Right atrium auricular region (tissue), 2 donors: ENCODE results near the gene KCTD18. TPM values are rescaled to one million over a fixed set of nuclear protein-coding genes. Genes with fewer than 3 reads are reported as not detected.

Experiments
- DNase-seq: peaks from one replicate; pipeline ENCODE4 v3.0.0-alpha.2; 2019; ENCODE audit warnings: low spot score
- H3K27ac ChIP-seq, 2 donors: fragments of 200-600 bp; sonication (generic); 1 replicate in 1 of 2; 2 replicates in 1 of 2; pipeline ENCODE4 v1.5.1; 2016 to 2019
- H3K27me3 ChIP-seq, 2 donors: fragments of 200-600 bp; sonication (generic); one replicate each; pipeline versions ENCODE4 v1.5.1 to v1.6.0; 2017 to 2019
- H3K36me3 ChIP-seq: fragments of 200-600 bp; sonication (generic); one replicate; pipeline ENCODE4 v1.5.1; 2016
- H3K4me1 ChIP-seq, 2 donors: fragments of 200-600 bp; sonication (generic); one replicate each; pipeline versions ENCODE4 v1.5.1 to v1.6.0; 2017 to 2019
- H3K4me3 ChIP-seq, 2 donors: fragments of 200-600 bp; sonication (generic); 1 replicate in 1 of 2; 2 replicates in 1 of 2; pipeline ENCODE4 v1.5.1; 2017 to 2019; ENCODE audit warnings: mild to moderate bottlenecking in 1 of 2, moderate library complexity in 1 of 2
- H3K9me3 ChIP-seq, 2 donors: fragments of 200-600 bp; sonication (generic); one replicate each; pipeline ENCODE4 v1.5.1; 2019
- CTCF ChIP-seq, 2 donors: fragments of 200-600 bp; sonication (generic); IDR thresholded peaks; one replicate each; pipeline ENCODE4 v1.5.1; 2019; ENCODE audit warnings: antibody characterized with exemption in 2 of 2
- total RNA-seq, 2 donors: library from RNA; depleted of rRNA; stranded (reverse); fragments of >200 nt; gene quantifications; one replicate each; pipeline ENCODE4 v1.1.0, GENCODE V29; 2016

The KCTD18 gene
- total RNA-seq, 2 donors from 2014 or later: 11.9 to 16.4 TPM

- peaks cover 0 to 8% of the 10 kb centered on the region in 2 donors for H3K4me1 ChIP-seq
- no peak overlapping the region for H3K4me3 ChIP-seq
- no peak for DNase-seq
- H3K27ac ChIP-seq: no peak overlapping the region
- TF ChIP-seq CTCF (IDR thresholded peaks at IDR 0.05): no peak
- no peaks in the 10 kb centered on the region for H3K27me3 ChIP-seq
- no peaks in the 10 kb centered on the region for H3K36me3 ChIP-seq
- H3K9me3 ChIP-seq: no peaks in the 10 kb centered on the region
These were observed 18.4 kb upstream of the KCTD18 start for GRCh38 chr2:200528228-200528627.

GRCh38 chr2:200525882-200526651, 16.2 kb upstream of the KCTD18 start, which contains the start of gene SGO2:
Gene SGO2 (plus strand): TSS chr2:200526207. CDS start chr2:200532976, 6,769 bp downstream.
- H3K27ac ChIP-seq: peak within 1 kb of the TSS; percentile 47 to 53
- no peaks in the 10 kb centered on the region for H3K27me3 ChIP-seq
- H3K4me3 ChIP-seq: peak within 1 kb of the TSS; percentile 74 to 79
- peaks cover 0 to 8% of the 10 kb centered on the region in 2 donors for H3K4me1 ChIP-seq
- peak in 1 of 2 donors; percentile 29 for TF ChIP-seq CTCF (IDR thresholded peaks at IDR 0.05)
- H3K9me3 ChIP-seq: no peaks in the 10 kb centered on the region
- peak; percentile 94 for DNase-seq
- H3K36me3 ChIP-seq: no peaks in the 10 kb centered on the region

- Histone ChIP-seq H3K27me3 (no peaks in the 10 kb centered on the region), H3K9me3 (no peaks in the 10 kb centered on the region), H3K36me3 (no peaks in the 10 kb centered on the region), H3K4me1 (peaks cover 0 to 8% of the 10 kb centered on the region in 2 donors), H3K4me3 (peak overlapping the region; percentile 74 to 79), H3K27ac (peak overlapping the region; percentile 47 to 53)
- no peak for TF ChIP-seq CTCF (IDR thresholded peaks at IDR 0.05)
- no peak for DNase-seq
These were observed 15.6 kb upstream of the KCTD18 start for GRCh38 chr2:200525551-200525881.

- Histone ChIP-seq H3K36me3 (no peaks in the 10 kb centered on the region), H3K4me1 (peaks cover 0 to 8% of the 10 kb centered on the region in 2 donors), H3K27ac (no peak overlapping the region), H3K27me3 (no peaks in the 10 kb centered on the region), H3K4me3 (no peak overlapping the region), H3K9me3 (no peaks in the 10 kb centered on the region)
- no peak for TF ChIP-seq CTCF (IDR thresholded peaks at IDR 0.05)
- DNase-seq: no peak
These were observed 15.2 kb upstream of the KCTD18 start for GRCh38 chr2:200525066-200525465.

- H3K27me3 ChIP-seq: no peaks in the 10 kb centered on the region
- no peak for DNase-seq
- peaks cover 0 to 8% of the 10 kb centered on the region in 2 donors for H3K4me1 ChIP-seq
- H3K36me3 ChIP-seq: no peaks in the 10 kb centered on the region
- no peak overlapping the region for H3K27ac ChIP-seq
- H3K4me3 ChIP-seq: no peak overlapping the region
- no peaks in the 10 kb centered on the region for H3K9me3 ChIP-seq
- no peak for TF ChIP-seq CTCF (IDR thresholded peaks at IDR 0.05)
These were observed 13.7 kb upstream of the KCTD18 start for GRCh38 chr2:200523604-200524003.
